PC-3 (cell line): Measurements from ENCODE around the gene GRK6. TPM values are rescaled to one million over a fixed set of nuclear protein-coding genes. Genes with fewer than 3 reads are reported as not detected.

ENCODE experiments used
- ATAC-seq: fragments of 200-7000 bp; cut with Tn5 transposase; 2 replicates; pipeline ENCODE4 v1.9.1; 2020; ENCODE audit warnings: mild to moderate bottlenecking, moderate library complexity
- BruUV-seq: library from RNA; stranded (reverse); fragments of 400-500 nt; replicated peaks from 2 replicates; lab custom pipeline; 2021; lab: Mats Ljungman, UMichigan
- CTCF ChIA-PET: fragments of 300-600 bp; sonication (Branson Sonifier 250); formaldehyde crosslinking; loops from one replicate; lab custom pipeline; 2022; ENCODE audit warnings: antibody characterized with exemption; lab: Charles Lee
- POLR2A ChIA-PET: fragments of 300-600 bp; sonication (Branson Sonifier 250); formaldehyde crosslinking; loops from one replicate; lab custom pipeline; 2022; ENCODE audit warnings: antibody characterized with exemption; ENCODE audit not compliant: unreplicated experiment; lab: Charles Lee
- DNase-seq: peaks from one replicate; pipeline ENCODE4 v3.0.0-alpha.2; 2015
- H2AFZ ChIP-seq: fragments of 300-600 bp; sonication (generic); 2 replicates; pipeline ENCODE4 v1.6.0; 2016; ENCODE audit warnings: antibody characterized with exemption, low read length
- H3F3A ChIP-seq: fragments of 300-600 bp; sonication (generic); one replicate; pipeline ENCODE4 v1.6.0; 2017; ENCODE audit warnings: antibody characterized with exemption, low read length, control low read depth, mild to moderate bottlenecking; ENCODE audit not compliant: unreplicated experiment
- H3K27ac ChIP-seq: fragments of 300-600 bp; sonication (generic); 2 replicates; pipeline ENCODE4 v1.5.1; 2016; ENCODE audit warnings: mild to moderate bottlenecking, low read length
- H3K27me3 ChIP-seq: fragments of 300-600 bp; sonication (generic); 2 replicates; pipeline ENCODE4 v1.6.1; 2016; ENCODE audit warnings: low read length, mixed read lengths
- H3K36me3 ChIP-seq: fragments of 300-600 bp; sonication (generic); 2 replicates; pipeline ENCODE4 v1.6.1; 2016; ENCODE audit warnings: low read depth, mixed run types, low read length, mixed read lengths
- H3K4me1 ChIP-seq: fragments of 300-600 bp; sonication (generic); 2 replicates; pipeline ENCODE4 v1.5.1; 2016; ENCODE audit warnings: low read length; ENCODE audit not compliant: insufficient read depth
- H3K4me2 ChIP-seq: fragments of 300-600 bp; sonication (generic); 2 replicates; pipeline ENCODE4 v1.6.0; 2016; ENCODE audit warnings: low read length
- H3K4me3 ChIP-seq: fragments of 300-600 bp; sonication (generic); 2 replicates; pipeline ENCODE4 v1.5.1; 2016; ENCODE audit warnings: mild to moderate bottlenecking, low read length, mixed read lengths
- H3K79me2 ChIP-seq: fragments of 300-600 bp; sonication (generic); 2 replicates; pipeline ENCODE4 v1.6.1; 2017; ENCODE audit warnings: low read length, mixed read lengths
- H3K9ac ChIP-seq: fragments of 300-600 bp; sonication (generic); 2 replicates; pipeline ENCODE4 v1.6.0; 2016; ENCODE audit warnings: mild to moderate bottlenecking, low read length
- H3K9me2 ChIP-seq: fragments of 300-600 bp; sonication (generic); replicated peaks from 2 replicates; pipeline ENCODE4 v1.6.1; 2016; ENCODE audit warnings: mixed run types, low read length, mixed read lengths
- H3K9me3 ChIP-seq: fragments of 300-600 bp; sonication (generic); 2 replicates; pipeline ENCODE4 v1.6.1; 2016; ENCODE audit warnings: low read length, mixed read lengths
- H4K20me1 ChIP-seq: fragments of 300-600 bp; sonication (generic); 2 replicates; pipeline ENCODE4 v1.6.1; 2016; ENCODE audit warnings: low read length, mixed read lengths
- CTCF ChIP-seq: fragments of 300-600 bp; sonication (generic); conservative IDR thresholded peaks from 2 replicates; pipeline ENCODE4 v1.5.1; 2017; ENCODE audit warnings: antibody characterized with exemption, low read depth, mild to moderate bottlenecking, low read length
- EZH2 ChIP-seq: fragments of 300-600 bp; sonication (generic); IDR thresholded peaks from one replicate; pipeline ENCODE4 v1.6.1; 2017; ENCODE audit warnings: antibody characterized with exemption, mild to moderate bottlenecking, low read length; ENCODE audit not compliant: unreplicated experiment
- EZH2phosphoT487 ChIP-seq: fragments of 300-600 bp; sonication (generic); IDR thresholded peaks from 2 replicates; pipeline ENCODE4 v1.6.1; 2018; ENCODE audit warnings: mild to moderate bottlenecking, antibody characterized with exemption, low read length, borderline replicate concordance
- intact Hi-C: fragments of 100-400 bp; cut with micrococcal nuclease; formaldehyde crosslinking; loops from 2 replicates; pipeline ENCODE4 v1.9.0; 2023
- total RNA-seq: library from RNA; depleted of rRNA; stranded (reverse); fragments of >200 nt; gene quantifications from 2 replicates; pipeline ENCODE4 v1.2.3, GENCODE V29; 2014

GRK6 gene
- total RNA-seq, 1 experiment from 2014 or later = 69.9 TPM

GRCh38 chr5:177385720-177386119 lies 40.8 kb upstream of the GRK6 start:
- TF ChIP-seq CTCF (no peak), EZH2 (no peak), EZH2phosphoT487 (no peak)
- ATAC-seq (no peak), DNase-seq (no peak)
- H3K27me3 ChIP-seq = no peaks in the 10 kb centered on the region
- H3K27ac ChIP-seq = no peak overlapping the region
- H3K4me1 ChIP-seq = peaks cover 26% of the 10 kb centered on the region
- intact Hi-C loops = no loop called here
- H4K20me1 ChIP-seq = no peaks in the 10 kb centered on the region
- CTCF ChIA-PET = no interaction called here
- no TSS peak for BruUV-seq
- H3K9me2 ChIP-seq = no peaks in the 10 kb centered on the region
- no peak overlapping the region for H3K9ac ChIP-seq
- H3K79me2 ChIP-seq = no peaks in the 10 kb centered on the region
- H3K9me3 ChIP-seq = no peaks in the 10 kb centered on the region
- no peak overlapping the region for H2AFZ ChIP-seq
- no peak overlapping the region for H3K4me2 ChIP-seq
- H3F3A ChIP-seq = no peaks in the 10 kb centered on the region
- POLR2A ChIA-PET = no interaction called here
- H3K36me3 ChIP-seq = no peaks in the 10 kb centered on the region
- H3K4me3 ChIP-seq = no peak overlapping the region

- H3F3A ChIP-seq = no peaks in the 10 kb centered on the region
- no peaks in the 10 kb centered on the region for H3K36me3 ChIP-seq
- no peak overlapping the region for H3K4me3 ChIP-seq
- intact Hi-C loops = no loop called here
- ChIA-PET CTCF (no interaction called here), POLR2A (no interaction called here)
- H3K27ac ChIP-seq = no peak overlapping the region
- H3K9ac ChIP-seq = no peak overlapping the region
- H3K79me2 ChIP-seq = no peaks in the 10 kb centered on the region
- BruUV-seq = no TSS peak
- no peak for ATAC-seq
- H3K9me2 ChIP-seq = no peaks in the 10 kb centered on the region
- H3K4me1 ChIP-seq = peaks cover 27% of the 10 kb centered on the region
- H3K9me3 ChIP-seq = no peaks in the 10 kb centered on the region
- H3K27me3 ChIP-seq = no peaks in the 10 kb centered on the region
- H3K4me2 ChIP-seq = no peak overlapping the region
- H2AFZ ChIP-seq = no peak overlapping the region
- TF ChIP-seq CTCF (no peak), EZH2phosphoT487 (no peak), EZH2 (no peak)
- H4K20me1 ChIP-seq = no peaks in the 10 kb centered on the region
- DNase-seq = no peak
Measured at GRCh38 chr5:177386542-177386941, 39.9 kb upstream of the GRK6 start.

GRCh38 chr5:177387405-177387804 lies 39.1 kb upstream of the GRK6 start:
- ATAC-seq (no peak), DNase-seq (no peak)
- Histone ChIP-seq H3K4me2 (no peak overlapping the region), H3K36me3 (no peaks in the 10 kb centered on the region), H3K27ac (no peak overlapping the region), H3K79me2 (no peaks in the 10 kb centered on the region), H3F3A (no peaks in the 10 kb centered on the region), H3K9me2 (no peaks in the 10 kb centered on the region), H3K9me3 (no peaks in the 10 kb centered on the region), H3K9ac (no peak overlapping the region), H4K20me1 (no peaks in the 10 kb centered on the region), H3K4me1 (peaks cover 27% of the 10 kb centered on the region), H2AFZ (no peak overlapping the region), H3K4me3 (no peak overlapping the region), H3K27me3 (no peaks in the 10 kb centered on the region)
- ChIA-PET POLR2A (no interaction called here), CTCF (no interaction called here)
- BruUV-seq = no TSS peak
- intact Hi-C loops = no loop called here
- TF ChIP-seq EZH2 (no peak), CTCF (no peak), EZH2phosphoT487 (no peak)
